HG02870 (cell line): ENCODE measurements around the gene PCCA.
"Not testable (repeated sequence)": the region's sequence is repeated elsewhere in the genome, so short reads cannot be mapped to it uniquely, and the experiment has no call there.

ENCODE experiments used
- ATAC-seq: cut with Tn5 transposase; IDR thresholded peaks from one replicate; pipeline ENCODE4 v1.9.1; 2021; ENCODE audit warnings: mild to moderate bottlenecking, moderate library complexity; ENCODE audit not compliant: unreplicated experiment

The PCCA gene

GRCh38 chr13:100235311-100235901 lies 146.5 kb downstream of the PCCA start:
- no peak for ATAC-seq

DNA sequence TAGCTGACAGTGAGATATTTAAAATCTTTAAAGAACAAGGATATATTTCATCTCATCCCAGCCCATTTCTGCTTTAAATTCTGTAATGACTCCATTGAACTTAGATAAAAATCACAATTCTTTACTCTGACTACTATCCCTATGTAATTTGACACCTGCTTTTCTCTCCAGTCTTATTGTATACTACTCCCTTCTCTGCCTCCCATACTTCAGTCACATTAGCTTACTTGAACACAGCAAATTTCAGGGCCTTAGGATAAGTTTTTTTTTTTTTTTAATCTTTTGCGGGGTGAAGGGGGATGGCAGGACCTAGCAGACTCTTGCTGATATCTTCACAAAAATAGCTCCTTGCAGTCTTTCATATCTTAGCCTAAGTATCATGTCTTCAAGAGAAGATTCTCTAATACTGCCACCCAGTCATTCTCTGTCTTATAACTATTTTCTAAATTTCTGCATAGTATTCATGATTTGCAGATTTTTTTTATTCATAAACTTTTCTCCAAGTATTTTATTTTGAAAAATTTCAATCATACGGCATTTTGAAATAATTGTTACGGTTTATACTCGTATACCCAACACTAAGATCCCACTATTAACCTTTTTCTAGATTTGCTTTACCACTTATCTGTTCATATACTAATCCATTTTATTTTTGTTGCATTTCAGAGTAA lies 151.4 kb downstream of the PCCA start:
- no peak for ATAC-seq

DNA sequence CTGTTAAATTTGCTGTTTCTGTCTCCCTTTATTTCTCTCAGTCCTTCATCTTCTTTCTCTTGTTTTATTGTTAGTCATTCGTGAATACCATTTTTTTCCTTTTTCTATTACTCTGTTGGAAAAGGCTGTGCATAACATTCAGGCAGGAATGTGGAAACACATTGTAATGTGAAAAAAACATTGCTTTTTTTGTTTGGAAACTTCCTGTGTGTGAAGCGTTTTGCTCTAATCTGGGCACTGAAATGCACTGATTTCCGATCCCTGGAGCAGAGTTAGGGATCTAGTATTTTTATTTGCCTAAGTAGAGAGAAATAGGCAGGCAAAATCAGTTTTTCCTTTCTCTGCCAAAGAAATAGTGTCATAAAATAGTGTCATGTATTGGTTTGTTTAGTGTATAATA lies 155.5 kb downstream of the PCCA start:
- ATAC-seq: no peak

DNA sequence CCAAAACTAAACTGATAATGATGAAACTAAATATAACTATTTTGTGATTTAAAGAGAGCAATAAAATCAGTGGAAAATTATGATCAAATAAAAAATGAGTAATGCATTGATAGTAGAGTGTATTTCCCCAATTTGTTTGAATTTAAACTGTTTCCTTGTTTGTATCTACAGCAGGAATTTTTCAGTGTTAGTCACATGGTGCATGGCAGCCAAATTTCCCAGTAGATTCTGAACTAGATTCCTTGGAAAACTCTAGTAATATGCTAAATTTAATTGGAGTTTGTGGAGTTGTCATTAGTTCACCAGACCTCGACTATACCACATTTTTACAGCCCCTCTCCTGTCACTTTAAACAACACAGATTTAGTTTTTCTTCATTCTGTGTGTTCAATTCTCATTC lies 156.2 kb downstream of the PCCA start:
- ATAC-seq: no peak

DNA sequence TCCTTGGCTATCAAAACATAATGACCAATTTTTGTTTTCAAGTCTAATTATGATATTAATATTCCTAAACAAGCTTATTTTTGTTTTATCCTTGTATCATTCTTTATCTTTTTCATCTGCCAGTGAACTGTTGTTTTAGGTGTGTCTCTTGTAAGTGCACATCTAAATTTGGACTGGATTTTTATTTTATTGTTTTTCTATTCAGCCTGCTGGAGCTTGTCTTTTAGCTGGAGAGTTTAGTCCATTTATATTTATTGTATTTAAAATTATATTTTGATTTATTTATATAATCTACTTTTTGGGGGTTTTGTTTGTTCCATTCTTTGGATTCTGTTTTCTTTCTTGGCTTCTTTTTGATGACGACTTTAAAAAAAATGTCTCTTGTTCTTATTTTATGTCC lies 159.0 kb downstream of the PCCA start:
- ATAC-seq: no peak

- ATAC-seq: no peak
These were observed 165.1 kb downstream of the PCCA start for GRCh38 chr13:100254002-100254401.

DNA sequence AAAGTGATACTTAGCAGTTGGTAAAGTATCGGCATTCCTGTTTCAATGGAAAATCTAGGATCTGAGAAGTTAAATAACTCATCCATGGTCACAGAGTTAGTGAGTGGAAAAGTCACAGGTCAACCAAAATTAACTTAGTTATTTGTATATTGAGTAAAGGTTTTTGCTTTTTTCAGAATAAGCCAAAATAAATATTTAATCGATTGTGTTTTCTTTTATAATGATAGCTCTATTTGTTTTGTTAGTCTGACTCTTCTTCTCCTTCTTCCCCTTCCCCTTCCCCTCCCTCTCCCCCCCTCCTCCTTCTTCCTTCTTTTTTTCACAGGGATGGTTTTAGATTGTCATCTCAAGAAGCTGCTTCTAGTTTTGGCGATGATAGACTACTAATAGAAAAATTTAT lies 173.5 kb downstream of the PCCA start:
- ATAC-seq: no peak

DNA sequence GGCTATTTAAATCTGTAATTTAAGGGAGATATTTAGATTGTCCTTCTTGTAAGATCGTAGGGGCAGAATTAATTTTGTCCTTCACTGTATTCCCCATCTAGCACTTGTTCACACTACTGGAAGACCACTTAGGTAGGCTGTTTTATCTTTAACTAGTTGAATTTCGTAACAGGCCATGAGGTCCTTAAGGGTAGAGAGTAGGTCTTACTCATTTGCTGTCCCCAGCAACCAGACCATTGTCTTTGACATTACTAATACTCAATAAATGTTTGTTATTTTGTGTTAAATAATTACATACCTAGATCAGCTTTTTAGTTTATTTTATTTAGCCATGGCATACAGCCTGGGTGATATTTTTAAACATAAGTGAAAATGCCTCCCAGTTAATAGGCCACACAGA lies 177.1 kb downstream of the PCCA start:
- ATAC-seq: no peak

DNA sequence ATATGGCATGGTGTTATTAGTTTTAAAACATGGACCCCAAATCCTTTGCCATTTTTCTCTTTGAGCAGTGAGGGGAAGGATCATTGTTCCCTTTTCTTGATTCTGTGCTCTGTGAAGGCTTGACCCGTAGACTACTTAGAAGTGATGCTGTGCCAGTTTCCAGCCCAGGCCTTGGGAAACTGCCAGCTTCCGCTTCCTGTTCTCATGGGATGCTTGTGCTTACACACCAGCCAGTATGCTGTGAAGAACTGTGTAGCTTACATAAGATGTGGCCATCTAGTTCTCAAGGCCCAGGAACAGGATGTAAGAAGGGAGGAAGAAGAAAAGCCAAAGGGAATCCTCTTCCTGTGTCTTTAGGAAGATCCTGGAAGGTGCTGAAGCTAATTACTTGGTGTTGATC lies 180.9 kb downstream of the PCCA start:
- no peak for ATAC-seq

- ATAC-seq: no peak
These were observed 184.2 kb downstream of the PCCA start for GRCh38 chr13:100273138-100273537.

- no peak for ATAC-seq
These were observed 184.7 kb downstream of the PCCA start for GRCh38 chr13:100273552-100273951.

DNA sequence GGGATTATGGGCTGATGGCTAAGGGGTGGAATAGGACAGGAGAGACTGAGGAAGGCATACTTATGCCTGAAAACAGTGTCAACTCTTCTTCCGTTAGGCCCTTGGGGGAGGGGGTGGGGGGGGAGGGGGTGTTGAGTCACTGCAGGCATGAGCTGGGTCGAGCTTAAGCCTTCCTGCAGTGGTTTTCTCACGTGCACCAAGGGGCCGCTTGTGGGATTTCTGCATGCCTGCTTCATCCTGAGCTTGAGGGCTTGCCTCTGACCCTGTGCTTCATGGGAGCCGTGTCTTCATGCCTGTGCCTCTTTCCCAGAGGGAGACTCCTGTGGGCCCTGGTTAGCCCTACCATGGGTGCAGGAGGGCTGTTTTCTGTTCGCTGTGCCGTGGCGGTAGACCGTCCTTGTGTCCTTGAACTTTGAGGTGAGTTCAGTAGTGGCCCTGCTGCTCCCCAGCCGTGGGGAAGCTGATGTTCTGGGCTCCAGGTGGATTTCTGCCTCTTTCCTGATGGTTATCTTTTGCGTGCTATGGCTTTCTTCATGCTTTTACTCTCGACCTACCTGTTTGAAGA lies 186.1 kb downstream of the PCCA start:
- no peak for ATAC-seq

GRCh38 chr13:100275746-100276145 lies 186.9 kb downstream of the PCCA start:
- no peak for ATAC-seq

DNA sequence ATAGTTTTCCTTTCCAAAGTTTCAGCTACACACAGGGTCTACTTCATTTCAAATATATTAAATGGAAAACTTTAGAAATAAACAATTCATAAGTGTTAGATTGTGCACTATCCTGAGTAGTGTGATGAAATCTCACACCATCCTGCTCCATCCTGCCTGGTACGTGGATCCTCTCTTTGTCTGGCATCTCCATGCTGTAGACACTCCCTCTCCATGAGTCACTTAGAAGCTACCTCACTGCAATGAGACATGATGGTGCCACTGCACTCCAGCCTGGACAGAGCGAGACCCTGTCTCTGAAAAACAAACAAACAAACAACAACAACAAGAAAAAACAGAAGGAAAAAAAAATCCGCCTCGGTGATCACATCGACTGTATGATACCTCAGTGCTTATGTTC lies 191.8 kb downstream of the PCCA start:
- no peak for ATAC-seq

GRCh38 chr13:100282306-100282705 lies 193.4 kb downstream of the PCCA start:
- ATAC-seq: not testable (repeated sequence)

- ATAC-seq: no peak
These were observed 201.4 kb downstream of the PCCA start for GRCh38 chr13:100290165-100290801.

DNA sequence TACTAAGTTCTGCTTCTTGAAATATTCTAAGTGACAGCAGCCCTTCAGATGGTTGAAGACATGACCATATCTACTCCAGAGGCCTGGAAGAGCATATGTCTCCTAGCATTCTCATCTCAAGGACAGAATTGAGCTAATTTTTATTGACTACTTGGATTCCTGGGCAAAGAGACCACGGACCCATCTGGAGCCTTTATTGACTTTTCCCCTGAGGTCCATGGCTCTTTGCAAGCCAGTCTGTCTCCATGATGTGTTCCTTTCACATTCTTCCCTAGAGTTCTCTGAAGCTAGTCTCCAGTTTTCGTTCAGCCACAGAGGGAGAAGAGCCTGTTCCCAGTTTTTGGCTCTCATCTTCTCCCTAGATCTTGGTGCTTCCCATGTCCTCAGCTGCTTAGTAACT lies 202.7 kb downstream of the PCCA start:
- ATAC-seq: no peak

- no peak for ATAC-seq
These were observed 208.5 kb downstream of the PCCA start for GRCh38 chr13:100297413-100297812.

GRCh38 chr13:100298116-100298681 lies 209.3 kb downstream of the PCCA start:
- ATAC-seq: no peak

GRCh38 chr13:100298691-100299090 lies 209.8 kb downstream of the PCCA start:
- ATAC-seq: no peak

DNA sequence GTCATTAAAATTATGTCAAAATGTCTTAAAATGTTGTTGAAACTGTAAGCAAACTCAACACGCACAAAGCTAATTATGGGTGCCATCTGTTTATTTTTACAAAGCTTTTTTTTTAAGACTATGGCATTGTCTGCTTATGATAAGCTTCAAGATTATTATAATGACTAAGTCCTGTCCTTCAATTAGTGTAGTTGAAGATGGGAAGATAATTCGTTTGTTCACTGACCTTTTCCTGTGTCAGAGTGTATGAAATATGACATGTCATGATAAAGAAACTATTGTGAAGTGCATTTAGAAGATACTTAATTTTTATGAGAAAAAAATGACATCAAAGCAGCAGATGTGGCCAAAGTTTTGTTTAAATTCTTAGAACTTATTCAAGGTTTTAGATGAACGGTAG lies 211.3 kb downstream of the PCCA start:
- ATAC-seq: no peak

- ATAC-seq: no peak
These were observed 211.8 kb downstream of the PCCA start for GRCh38 chr13:100300708-100301107.
